CD4-positive, alpha-beta T cell (primary cell): ENCODE data around the gene SULF2. TPM values are rescaled to one million over a fixed set of nuclear protein-coding genes. Genes with fewer than 3 reads are reported as not detected.

Source experiments
- ATAC-seq: fragments of 200-7000 bp; cut with Tn5 transposase; one replicate; pipeline ENCODE4 v1.10.0; 2022; ENCODE audit warnings: mild to moderate bottlenecking; ENCODE audit not compliant: poor library complexity
- CTCF ChIA-PET: fragments of 350-600 bp; sonication (Branson Sonifier 250); formaldehyde crosslinking; loops from one replicate; lab custom pipeline; 2021; ENCODE audit warnings: antibody characterized with exemption, inconsistent platforms; lab: Charles Lee
- POLR2A ChIA-PET: fragments of 350-600 bp; sonication (Branson Sonifier 250); formaldehyde crosslinking; loops from one replicate; lab custom pipeline; 2021; ENCODE audit warnings: antibody characterized with exemption, inconsistent platforms; lab: Charles Lee
- DNase-seq, 14 experiments: peaks; one replicate each; pipeline ENCODE4 v3.0.0-alpha.2; 2013 to 2020; ENCODE audit warnings: mixed read lengths in 2 of 14
- H3K27ac ChIP-seq, 2 donors: one replicate each; pipeline versions ENCODE4 v1.5.1 to v1.7.0; 2013; ENCODE audit warnings: low read length in 2 of 2, low read depth in 1 of 2, mild to moderate bottlenecking in 1 of 2
- H3K27me3 ChIP-seq, 2 experiments: 1 replicate in 1 of 2; 2 replicates in 1 of 2; pipeline versions ENCODE4 v1.6.1 to v1.7.0; 2013; ENCODE audit warnings: low read length in 2 of 2, control low read depth in 1 of 2, mild to moderate bottlenecking in 1 of 2, moderate library complexity in 1 of 2; ENCODE audit not compliant: insufficient read depth in 2 of 2, control insufficient read depth in 1 of 2
- H3K36me3 ChIP-seq: one replicate; pipeline ENCODE4 v1.6.1; 2013; ENCODE audit warnings: low read length, control low read depth; ENCODE audit not compliant: insufficient read depth
- H3K4me1 ChIP-seq: one replicate; pipeline ENCODE4 v1.6.1; 2013; ENCODE audit warnings: low read length, control low read depth; ENCODE audit not compliant: insufficient read depth
- H3K4me3 ChIP-seq: one replicate; pipeline ENCODE4 v1.5.1; 2013; ENCODE audit warnings: mild to moderate bottlenecking, low read length, moderate library complexity
- H3K9me3 ChIP-seq, 2 experiments: 1 replicate in 1 of 2; 2 replicates in 1 of 2; pipeline versions ENCODE4 v1.6.1 to v1.7.0; 2013; ENCODE audit warnings: low read length in 2 of 2, mild to moderate bottlenecking in 2 of 2, control low read depth in 1 of 2, moderate library complexity in 1 of 2; ENCODE audit not compliant: control insufficient read depth in 1 of 2, insufficient read depth in 1 of 2
- H3K27ac Mint-ChIP-seq: one replicate; pipeline ENCODE4 v1.8.0; 2020; ENCODE audit warnings: mixed read lengths
- H3K27me3 Mint-ChIP-seq: one replicate; pipeline ENCODE4 v1.8.0; 2021; ENCODE audit warnings: mixed read lengths
- H3K36me3 Mint-ChIP-seq: one replicate; pipeline ENCODE4 v1.8.0; 2021; ENCODE audit warnings: low read depth, mixed read lengths
- H3K4me1 Mint-ChIP-seq: one replicate; pipeline ENCODE4 v1.8.0; 2021; ENCODE audit warnings: low read depth, mixed read lengths
- H3K4me3 Mint-ChIP-seq: one replicate; pipeline ENCODE4 v1.8.0; 2020; ENCODE audit warnings: mild to moderate bottlenecking, mixed read lengths
- H3K9me3 Mint-ChIP-seq: one replicate; pipeline ENCODE4 v1.8.0; 2020; ENCODE audit warnings: mixed read lengths
- intact Hi-C, 2 experiments: fragments of 100-400 bp; cut with DNase I in 1 of 2; cut with micrococcal nuclease in 1 of 2; formaldehyde crosslinking; loops; one replicate each; pipeline versions ENCODE4 v1.15.1 to v1.9.0; 2023 to 2025; cut with DNase I, micrococcal nuclease
- total RNA-seq, 174 experiments: library from RNA in 2 of 174; stranded (reverse) in 2 of 174; gene quantifications; one replicate each; pipeline ENCODE4 v1.2.3 and lab custom pipeline; 2021 to 2026
- TF ChIP-seq, protein P1 (sequence below): fragments of 200-600 bp; IDR thresholded peaks from one replicate; pipeline ENCODE4 v1.8.0; 2022; ENCODE audit warnings: antibody characterized with exemption, mild to moderate bottlenecking

Gene SULF2
- total RNA-seq, 2 experiments from 2014 or later = 1.5 to 2.8 TPM

DNA sequence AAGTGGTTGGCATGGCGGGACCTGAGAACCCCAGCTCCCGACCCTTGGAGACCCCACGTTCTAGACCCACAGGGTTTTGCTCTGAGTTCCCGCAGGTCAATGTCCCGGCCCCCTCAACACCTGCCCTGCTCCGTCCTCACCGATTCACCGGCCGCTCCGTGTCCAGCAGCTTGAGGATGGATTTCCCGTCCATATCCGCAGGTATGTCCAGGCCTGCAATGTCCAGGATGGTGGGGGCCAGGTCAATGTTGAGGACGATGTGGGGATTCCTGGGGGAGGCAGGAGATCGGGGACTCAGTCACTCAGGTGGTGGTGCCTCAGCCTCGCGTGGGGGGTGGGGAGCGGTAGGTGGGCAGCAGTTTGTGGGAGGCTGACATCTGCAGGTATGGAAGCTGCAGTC is 106.7 kb downstream of the SULF2 start:
- Histone ChIP-seq H3K36me3 (no peaks in the 10 kb centered on the region), H3K9me3 (no peaks in the 10 kb centered on the region), H3K4me3 (no peak overlapping the region), H3K27me3 (no peaks in the 10 kb centered on the region), H3K27ac (no peak overlapping the region), H3K4me1 (peaks cover 6% of the 10 kb centered on the region)
- Mint-ChIP-seq H3K27me3 (no peaks in the 10 kb centered on the region), H3K9me3 (no peaks in the 10 kb centered on the region), H3K27ac (no peak overlapping the region), H3K4me1 (peaks cover 6% of the 10 kb centered on the region), H3K36me3 (no peaks in the 10 kb centered on the region), H3K4me3 (no peak overlapping the region)
- ATAC-seq (no peak), DNase-seq (no peak)
- POLR2A ChIA-PET = interaction anchor here (1.4 kb wide), 1 partner anchor 942 kb away, joined by 3 read pairs; no protein-coding TSS in a partner anchor
- CTCF ChIA-PET = interaction anchor here (1.3 to 3.4 kb wide), 2 partner anchors 942 to 944 kb away, joined by 4 to 22 read pairs; no protein-coding TSS in a partner anchor
- intact Hi-C loops = loop anchor here (1.0 to 5.0 kb wide), 2 partner anchors 49 to 943 kb away; no protein-coding TSS in a partner anchor
- TF ChIP-seq, protein P1, sequence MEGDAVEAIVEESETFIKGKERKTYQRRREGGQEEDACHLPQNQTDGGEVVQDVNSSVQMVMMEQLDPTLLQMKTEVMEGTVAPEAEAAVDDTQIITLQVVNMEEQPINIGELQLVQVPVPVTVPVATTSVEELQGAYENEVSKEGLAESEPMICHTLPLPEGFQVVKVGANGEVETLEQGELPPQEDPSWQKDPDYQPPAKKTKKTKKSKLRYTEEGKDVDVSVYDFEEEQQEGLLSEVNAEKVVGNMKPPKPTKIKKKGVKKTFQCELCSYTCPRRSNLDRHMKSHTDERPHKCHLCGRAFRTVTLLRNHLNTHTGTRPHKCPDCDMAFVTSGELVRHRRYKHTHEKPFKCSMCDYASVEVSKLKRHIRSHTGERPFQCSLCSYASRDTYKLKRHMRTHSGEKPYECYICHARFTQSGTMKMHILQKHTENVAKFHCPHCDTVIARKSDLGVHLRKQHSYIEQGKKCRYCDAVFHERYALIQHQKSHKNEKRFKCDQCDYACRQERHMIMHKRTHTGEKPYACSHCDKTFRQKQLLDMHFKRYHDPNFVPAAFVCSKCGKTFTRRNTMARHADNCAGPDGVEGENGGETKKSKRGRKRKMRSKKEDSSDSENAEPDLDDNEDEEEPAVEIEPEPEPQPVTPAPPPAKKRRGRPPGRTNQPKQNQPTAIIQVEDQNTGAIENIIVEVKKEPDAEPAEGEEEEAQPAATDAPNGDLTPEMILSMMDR = no peak

DNA sequence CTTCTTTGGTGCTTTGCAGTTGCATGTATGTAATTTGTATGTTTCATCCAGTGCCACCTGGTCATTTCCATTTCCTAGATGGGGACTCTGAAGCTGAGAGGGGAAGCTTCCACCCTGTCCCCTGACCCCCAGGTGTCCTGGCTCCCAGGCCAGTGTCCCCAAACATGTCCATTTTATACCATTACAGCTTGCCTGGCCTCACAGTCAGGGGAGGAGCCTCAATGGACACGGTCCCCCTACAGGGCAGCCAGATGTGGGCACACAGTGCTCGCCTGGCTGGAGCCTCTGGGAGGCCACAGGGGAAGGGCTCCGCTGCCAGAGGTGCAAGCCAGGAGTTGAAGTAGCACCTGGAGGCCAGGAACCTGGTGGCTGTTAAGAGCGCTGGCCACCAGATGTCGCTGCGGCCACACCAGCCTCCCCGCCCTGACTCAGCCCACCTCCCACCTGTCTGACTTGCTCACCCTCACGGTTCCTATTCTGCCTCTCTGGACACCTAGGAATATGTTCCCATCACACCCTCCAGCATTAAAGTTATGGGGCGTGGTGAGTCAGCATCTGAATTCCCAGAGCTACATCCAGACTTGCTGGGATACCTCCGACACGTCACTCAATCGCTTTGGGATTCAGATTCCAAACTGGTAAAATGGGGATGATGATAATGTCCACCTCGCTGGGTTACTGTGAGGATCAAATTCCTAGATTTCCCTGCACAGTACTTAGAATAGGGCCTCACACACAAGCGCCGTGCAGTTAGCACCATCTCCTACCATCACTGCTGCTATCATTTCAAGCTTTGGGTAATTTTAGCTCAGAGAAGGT is 107.4 kb downstream of the SULF2 start:
- no peaks in the 10 kb centered on the region for H3K36me3 Mint-ChIP-seq
- H3K27me3 ChIP-seq = no peaks in the 10 kb centered on the region
- peaks cover 6% of the 10 kb centered on the region for H3K4me1 Mint-ChIP-seq
- no peak overlapping the region for H3K27ac Mint-ChIP-seq
- TF ChIP-seq, protein P1 = peak; percentile 72
- no peak overlapping the region for H3K27ac ChIP-seq
- H3K36me3 ChIP-seq = no peaks in the 10 kb centered on the region
- H3K27me3 Mint-ChIP-seq = no peaks in the 10 kb centered on the region
- intact Hi-C loops = loop anchor here (1.0 to 5.0 kb wide), 2 partner anchors 49 to 943 kb away; no protein-coding TSS in a partner anchor
- no peaks in the 10 kb centered on the region for H3K9me3 ChIP-seq
- DNase-seq (peak in 13 of 14 experiments; percentile 36 to 73 (median 47)), ATAC-seq (peak; percentile 65)
- ChIA-PET POLR2A (interaction anchor here (1.4 kb wide), 1 partner anchor 943 kb away, joined by 3 read pairs; no protein-coding TSS in a partner anchor), CTCF (interaction anchor here (1.3 to 3.4 kb wide), 2 partner anchors 943 to 944 kb away, joined by 4 to 22 read pairs; no protein-coding TSS in a partner anchor)
- H3K4me3 Mint-ChIP-seq = no peak overlapping the region
- H3K4me3 ChIP-seq = no peak overlapping the region
- H3K4me1 ChIP-seq = peaks cover 6% of the 10 kb centered on the region
- no peaks in the 10 kb centered on the region for H3K9me3 Mint-ChIP-seq

DNA sequence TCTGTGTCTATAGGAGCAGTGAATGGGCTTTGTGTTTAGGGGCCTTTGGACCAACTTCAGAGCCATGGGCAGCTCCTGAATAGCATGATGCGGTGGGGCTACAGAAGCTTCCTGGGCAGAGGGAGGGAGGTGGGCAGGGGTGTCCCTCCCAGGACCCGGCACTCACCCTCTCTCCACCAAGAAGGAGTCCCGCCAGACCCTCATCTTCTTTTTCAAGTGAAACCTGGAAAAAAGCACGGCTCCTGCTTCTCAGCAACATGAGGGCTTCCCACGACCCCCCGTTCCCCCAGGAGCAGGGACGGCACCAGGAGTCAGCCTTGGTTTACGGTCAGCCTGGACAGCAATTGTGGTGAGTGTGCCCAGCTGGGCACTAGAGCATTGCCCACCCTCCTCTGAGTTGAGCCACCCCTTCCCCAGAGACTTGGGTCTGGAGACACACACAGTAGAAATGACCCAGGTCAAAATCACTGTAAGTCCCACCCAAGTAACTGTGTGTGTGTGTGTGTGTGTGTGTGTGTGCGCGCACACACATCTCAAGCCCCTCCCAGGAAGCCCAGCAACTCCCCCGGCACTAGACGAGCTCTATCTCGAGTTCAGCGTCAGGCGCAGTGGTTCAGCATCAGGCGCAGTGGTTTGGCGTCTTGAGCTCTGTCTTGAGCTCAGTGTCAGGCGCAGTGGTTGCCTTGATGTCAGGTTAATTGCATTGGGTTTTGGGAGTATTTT is 108.2 kb downstream of the SULF2 start:
- H3K36me3 Mint-ChIP-seq = no peaks in the 10 kb centered on the region
- ATAC-seq (no peak), DNase-seq (peak in 1 of 14 experiments; percentile 10)
- POLR2A ChIA-PET = no interaction called here
- H3K9me3 Mint-ChIP-seq = no peaks in the 10 kb centered on the region
- intact Hi-C loops = loop anchor here in 1 of 2 experiments (5.0 kb wide), 1 partner anchor 50 kb away; no protein-coding TSS in a partner anchor
- H3K27ac Mint-ChIP-seq = no peak overlapping the region
- no peaks in the 10 kb centered on the region for H3K27me3 Mint-ChIP-seq
- H3K27me3 ChIP-seq = no peaks in the 10 kb centered on the region
- no peaks in the 10 kb centered on the region for H3K9me3 ChIP-seq
- H3K27ac ChIP-seq = no peak overlapping the region
- TF ChIP-seq, protein P1 = no peak
- CTCF ChIA-PET = interaction anchor here (0.5 to 3.4 kb wide), 2 partner anchors 42 to 944 kb away, joined by 3 to 22 read pairs; no protein-coding TSS in a partner anchor
- peaks cover 6% of the 10 kb centered on the region for H3K4me1 Mint-ChIP-seq
- H3K4me1 ChIP-seq = peaks cover 6% of the 10 kb centered on the region
- no peak overlapping the region for H3K4me3 Mint-ChIP-seq
- H3K36me3 ChIP-seq = no peaks in the 10 kb centered on the region
- H3K4me3 ChIP-seq = no peak overlapping the region
